ENCODE measurements around the gene HOXB3.

HOXB3 gene

DNA sequence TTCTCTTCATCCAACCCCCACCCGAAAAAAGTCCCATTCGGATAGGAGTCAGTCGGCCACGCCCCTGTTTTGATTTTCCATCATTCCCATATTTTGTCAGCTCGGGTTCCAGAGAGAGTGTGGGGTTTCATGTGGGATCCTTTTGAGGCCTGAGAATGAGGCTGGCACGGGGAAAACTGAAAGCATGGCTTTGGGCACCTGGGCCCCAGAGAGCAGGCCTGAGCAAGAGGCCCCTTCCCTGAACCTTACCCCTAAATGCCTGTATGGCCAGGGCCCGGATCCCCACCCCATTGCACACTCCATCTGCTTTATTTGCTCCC, 7.3 kb downstream of the HOXB3 start:
- DNase-seq: no peak

GRCh38 chr17:48579760-48580554, 10.1 kb downstream of the HOXB3 start:
- DNase-seq: no peak

DNA sequence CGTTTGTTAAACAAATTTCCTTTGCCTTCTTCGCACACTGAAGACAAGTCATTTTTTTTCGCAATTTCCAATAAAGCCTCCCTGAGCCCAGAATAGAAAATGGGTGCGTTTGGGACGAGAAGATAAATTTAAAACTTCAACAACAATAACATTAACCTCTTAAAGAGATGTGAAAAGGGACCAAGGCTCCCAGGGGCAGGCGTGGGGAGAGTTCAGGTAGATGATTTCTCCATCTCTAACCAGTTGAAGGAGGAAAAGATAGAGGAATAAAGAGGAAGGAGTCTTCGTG, 10.6 kb downstream of the HOXB3 start:
- no peak for DNase-seq

DNA sequence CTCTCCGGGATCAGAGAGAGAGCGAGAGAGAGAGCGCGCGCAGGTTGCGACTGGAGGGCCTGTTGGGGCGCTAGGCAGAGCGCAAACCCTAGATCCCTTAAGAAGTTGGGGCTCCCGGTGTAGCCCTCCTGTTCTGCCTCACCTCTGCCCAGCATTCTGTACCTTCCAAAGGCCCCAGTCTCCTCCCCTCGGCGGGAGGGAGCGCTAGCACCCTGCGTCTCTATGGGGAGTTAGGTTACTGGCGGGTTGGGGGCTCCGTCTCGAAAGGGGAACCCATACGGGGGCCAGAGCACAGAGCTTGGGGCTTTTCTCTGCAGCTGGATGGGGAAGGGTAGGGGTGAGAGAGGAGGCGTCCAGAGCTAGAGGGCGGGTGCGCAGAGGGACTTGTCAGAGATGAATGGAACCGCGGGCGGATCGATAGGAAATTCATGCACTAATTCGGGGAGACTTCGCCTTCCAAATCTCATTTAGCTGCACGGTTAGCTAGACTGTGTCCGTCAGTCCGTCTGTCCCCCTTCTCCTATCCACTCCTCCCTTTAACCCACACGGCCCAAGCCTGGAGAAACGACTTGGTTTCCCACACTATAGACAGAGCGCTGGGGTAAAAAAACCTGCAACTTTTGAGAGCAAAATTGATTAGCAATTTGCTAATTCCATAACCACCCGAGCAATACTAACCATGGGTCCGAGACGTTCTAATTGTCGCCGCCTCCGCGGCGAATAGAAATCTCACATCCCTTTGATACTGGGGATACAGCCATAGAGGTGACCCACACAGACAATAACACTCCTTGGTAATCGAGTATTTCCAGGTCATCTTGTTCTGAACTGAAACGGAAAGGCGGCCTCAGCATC, 11.2 kb downstream of the HOXB3 start:
- no peak for DNase-seq

DNA sequence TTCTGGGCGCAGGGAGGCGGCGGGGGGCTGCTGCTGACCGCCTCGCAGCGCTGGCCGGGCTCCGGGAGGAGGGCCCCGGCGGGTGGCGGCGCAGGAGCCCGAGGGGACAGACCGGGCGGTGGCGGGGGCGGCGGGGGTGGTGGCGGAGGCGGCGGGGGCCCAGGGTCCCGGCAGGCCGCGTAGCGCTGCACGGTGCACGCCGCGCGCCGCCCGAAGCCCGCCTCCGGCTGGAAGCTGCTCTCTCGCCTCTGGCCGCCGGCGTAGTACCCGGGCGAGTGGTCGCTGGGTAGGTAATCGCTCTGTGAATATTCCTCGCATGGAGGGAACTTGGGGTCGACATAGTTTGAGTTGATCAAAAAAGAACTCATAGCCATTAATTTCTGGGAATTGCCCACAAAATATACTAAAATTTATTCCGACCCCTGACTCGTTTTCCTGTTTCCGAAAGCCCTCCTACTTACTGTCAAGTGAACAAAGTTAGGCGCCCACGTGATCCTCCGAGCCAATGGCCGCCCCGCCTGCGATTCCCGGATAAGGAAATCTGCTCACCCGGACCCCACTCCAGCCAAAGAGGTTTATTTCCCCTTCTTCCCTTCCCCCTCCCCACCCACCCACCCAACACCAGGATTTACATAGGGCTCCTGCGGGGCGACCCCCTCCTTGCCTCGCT, 12.0 kb downstream of the HOXB3 start, which contains the start of gene HOXB4:
Gene HOXB4 (minus strand): TSS at position 405 of the 670 bp plus-strand sequence. CDS start 31 bp downstream, at position 374.
- peak; percentile 77 for DNase-seq

- no peak for DNase-seq
Observed at GRCh38 chr17:48577330-48577945, 12.6 kb downstream of the HOXB3 start.

GRCh38 chr17:48576479-48577309, 13.3 kb downstream of the HOXB3 start:
- DNase-seq: no peak

DNA sequence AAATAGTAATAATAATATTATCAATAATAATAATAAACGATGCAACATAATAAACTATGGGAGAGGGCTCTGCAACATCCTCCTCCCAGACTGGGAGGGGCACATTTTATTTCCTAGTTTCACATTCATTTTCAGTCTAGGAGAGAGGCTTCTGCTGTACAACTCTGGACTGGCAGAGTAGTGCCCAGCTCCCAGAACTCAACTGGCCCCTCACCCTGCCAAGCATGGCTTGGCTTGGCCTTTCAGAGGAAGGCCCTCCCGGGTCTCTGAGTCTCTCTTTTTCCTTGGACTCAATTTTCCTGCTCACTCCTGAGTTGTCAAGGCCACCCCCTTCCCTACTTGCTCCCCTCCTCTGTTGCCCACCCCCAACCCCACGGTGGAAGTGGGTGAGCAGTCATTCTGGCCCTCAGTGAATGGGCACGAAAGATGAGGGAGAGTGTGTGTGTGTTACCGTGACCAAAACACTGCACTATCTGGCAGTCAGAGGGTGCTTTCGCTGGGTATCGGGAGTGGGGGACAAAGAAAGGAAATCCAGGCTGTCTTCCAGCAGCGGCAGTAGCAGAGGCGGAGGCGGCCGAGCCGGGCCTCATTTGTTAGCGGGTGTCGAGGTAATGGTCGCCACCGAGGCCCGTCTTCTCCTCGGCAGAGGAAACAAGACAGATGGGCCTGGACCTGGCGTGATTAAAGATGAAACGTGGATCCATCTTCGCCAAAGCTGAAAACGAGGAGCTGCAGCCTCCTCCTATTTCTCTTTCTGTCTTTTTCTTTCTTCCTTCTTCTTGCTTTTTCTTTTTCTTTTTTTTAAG, 14.2 kb downstream of the HOXB3 start:
- no peak for DNase-seq

GRCh38 chr17:48575066-48575582, 14.9 kb downstream of the HOXB3 start:
- no peak for DNase-seq

GRCh38 chr17:48574505-48575065, 15.5 kb downstream of the HOXB3 start:
- DNase-seq: no peak

DNA sequence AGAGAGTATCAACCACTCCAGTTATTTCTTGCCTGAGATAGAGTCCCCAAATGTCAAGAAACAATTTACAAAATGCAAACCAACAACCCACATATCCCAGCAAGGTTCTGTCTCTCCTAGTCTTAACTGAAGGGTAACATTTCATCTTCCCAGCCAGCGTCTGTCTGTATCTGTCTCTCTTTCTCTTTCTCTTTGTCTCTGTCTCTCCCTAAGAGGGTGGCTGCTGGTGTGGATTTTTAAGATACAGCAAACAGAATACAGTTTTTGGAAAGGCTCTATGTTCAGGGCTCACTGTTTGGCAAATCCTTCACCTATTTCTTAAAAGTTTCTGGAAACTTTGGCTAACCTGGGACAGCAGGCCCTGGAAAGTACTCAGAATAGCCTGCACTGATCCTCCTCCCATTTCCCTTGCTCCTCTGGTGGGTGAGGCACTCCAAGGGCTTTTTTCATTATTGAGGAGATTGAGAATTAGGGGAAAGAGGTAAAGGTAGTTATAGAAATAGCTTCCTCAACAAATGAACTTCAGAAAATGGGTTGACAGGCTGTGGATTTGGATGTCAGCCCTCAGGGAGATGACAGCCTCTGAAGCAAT, 18.1 kb downstream of the HOXB3 start:
- no peak for DNase-seq

DNA sequence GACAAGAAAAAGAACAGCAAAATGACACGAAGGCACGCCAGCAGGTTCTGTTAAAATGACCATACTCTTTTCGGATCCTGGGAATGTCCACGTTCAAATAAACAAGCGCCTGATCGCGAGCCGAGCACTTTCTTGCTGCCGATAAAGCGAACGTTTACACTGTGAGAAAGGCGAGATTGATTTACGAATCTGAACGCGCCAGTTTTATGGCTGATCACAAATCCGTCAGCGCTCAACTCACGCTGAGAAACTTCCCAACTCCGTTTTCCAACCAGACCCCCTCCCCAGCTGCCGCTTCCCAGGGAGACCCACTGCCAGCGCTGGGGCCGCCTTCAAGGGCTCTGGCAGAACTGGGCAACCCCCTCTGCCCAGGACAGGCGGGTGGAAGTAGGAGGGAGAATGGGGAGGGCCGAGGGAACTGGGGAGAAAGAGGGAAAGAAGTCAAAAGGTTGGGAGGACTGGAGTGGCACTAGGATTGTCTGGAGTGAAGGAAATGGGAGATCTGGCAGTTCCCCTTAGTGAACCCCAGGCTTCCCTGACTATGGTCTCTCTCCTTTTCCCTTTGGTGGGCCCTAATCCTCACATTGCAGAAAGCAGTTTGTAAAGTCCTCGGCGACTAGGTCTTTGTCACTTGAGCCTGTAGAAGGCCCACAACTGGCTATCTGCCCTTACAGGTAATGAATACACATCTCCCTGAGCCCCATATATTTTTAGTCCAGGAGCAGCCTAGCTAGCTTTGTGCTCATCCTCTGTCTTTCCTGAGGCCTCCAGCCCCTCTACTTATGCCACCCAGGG, 18.8 kb downstream of the HOXB3 start:
- no peak for DNase-seq

DNA sequence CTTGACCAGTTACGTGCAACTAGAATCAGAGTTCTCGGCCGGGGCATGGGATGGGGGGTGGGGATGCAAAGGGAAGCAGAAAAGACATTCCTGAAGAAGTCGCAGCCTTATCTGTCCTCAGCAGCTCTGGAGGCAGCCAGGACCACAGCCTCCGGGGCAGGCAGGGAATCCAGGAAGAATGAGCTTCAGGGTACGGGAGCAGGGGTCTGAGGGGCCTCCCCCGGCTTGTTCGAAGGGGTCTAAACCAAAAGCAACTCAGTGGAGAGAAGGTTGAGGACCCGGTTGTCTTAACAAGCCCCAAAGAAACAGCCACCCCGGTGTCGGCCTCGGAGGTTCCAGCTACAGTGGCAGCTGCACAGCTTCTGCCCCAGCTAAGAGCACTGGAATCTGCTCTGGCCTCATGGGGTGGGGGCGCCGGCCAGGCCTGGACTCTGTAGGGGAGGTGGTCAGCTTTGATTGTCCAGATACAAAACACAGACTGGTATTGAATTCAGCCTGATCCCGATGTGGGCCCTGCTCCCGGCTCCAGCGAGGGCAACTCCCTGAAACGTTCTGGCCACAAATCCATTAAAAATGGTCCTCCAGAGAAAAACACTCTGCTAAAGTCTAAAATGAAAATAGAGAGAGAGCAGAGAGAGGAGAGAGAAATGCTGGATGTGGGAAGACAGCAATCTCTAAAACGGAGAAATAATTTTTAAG, 19.6 kb downstream of the HOXB3 start:
- no peak for DNase-seq

GRCh38 chr17:48569674-48570324, 20.2 kb downstream of the HOXB3 start:
- no peak for DNase-seq

DNA sequence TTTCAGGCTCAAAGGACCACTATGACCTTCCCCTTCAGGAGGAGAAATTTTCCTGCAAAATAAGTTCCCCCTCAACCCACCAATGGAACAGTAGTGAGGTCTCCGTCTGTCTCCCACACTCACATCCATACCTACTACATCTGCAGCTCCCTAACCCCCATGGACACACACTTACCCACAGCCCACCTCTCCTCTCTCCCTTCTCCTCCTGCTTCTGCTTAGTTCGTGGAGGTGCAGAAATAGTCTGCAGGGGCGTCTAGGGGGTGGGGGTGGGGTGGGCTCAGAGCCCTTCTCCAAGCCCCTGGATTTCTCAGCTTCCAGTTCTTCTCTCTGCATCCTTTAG, 20.8 kb downstream of the HOXB3 start:
- no peak for DNase-seq

DNA sequence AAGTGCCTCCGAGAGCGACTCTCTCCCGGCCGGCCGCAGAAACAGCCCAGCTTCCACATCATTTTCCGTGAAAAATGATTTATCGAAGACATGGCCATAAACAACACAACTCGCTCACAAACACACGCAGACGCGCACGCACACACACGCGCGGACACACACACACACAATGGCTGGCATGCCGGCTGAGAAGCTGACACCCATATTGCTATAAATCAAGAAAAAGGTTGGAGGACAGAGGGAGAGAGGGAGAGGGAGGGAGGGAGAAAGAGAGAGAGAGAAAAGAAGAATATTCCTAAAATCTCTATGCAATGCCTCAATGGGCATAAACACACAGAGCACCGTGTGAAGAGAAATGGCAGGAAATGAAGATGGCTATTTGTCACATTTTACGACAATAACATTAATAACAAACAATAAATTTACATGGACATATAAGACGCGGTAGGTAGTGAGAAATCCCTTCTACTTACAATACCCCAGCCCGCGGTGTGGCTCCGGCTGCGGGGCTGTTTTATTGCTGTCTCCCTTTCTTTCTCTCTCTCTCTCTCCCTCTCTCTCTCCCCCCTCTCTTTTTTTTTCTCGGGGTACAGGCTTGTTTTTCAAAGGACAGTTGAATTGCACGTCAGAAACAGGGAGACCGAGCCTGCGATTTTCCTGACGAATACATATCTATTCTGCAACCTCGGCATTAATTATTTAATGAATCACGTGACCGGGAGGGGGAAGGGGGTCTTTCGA, 21.4 kb downstream of the HOXB3 start:
- no peak for DNase-seq

GRCh38 chr17:48567646-48568354, 22.2 kb downstream of the HOXB3 start:
- DNase-seq: no peak
